ENCODE data around the gene C9orf40.

- TF ChIP-seq CTCF (IDR thresholded peaks at IDR 0.05; ENCODE audit: low read length) (no peak), EZH2phosphoT487 (IDR thresholded peaks at IDR 0.05; ENCODE audit: low read length) (no peak), EZH2 (optimal IDR thresholded peaks at IDR 0.05; ENCODE audit: low read depth, low read length) (no peak)
Measured at GRCh38 chr9:74951107-74951720, 1.5 kb downstream of the C9orf40 start.
